Renal cortex interstitium (tissue), 11 donors: Measurements from ENCODE around the gene GADD45B. TPM values are rescaled to one million over a fixed set of nuclear protein-coding genes. Genes with fewer than 3 reads are reported as not detected.

Experiments
- DNase-seq, 11 donors: peaks; one replicate each; pipeline ENCODE4 v3.0.0-alpha.2; 2013; ENCODE audit warnings: low read depth in 9 of 11, low spot score in 4 of 11; ENCODE audit errors: extremely low read depth in 1 of 11
- polyA plus RNA-seq, 3 donors: library from polyadenylated mRNA; unstranded; fragments of 120-200 nt; gene quantifications; one replicate each; pipeline ENCODE4 v1.2.1, GENCODE V29; 2013; ENCODE audit not compliant: insufficient read length in 3 of 3

Gene GADD45B
- polyA plus RNA-seq, 3 donors = 11.2 to 16.2 (median 11.3) TPM

- DNase-seq = no peak
These were observed 49.2 kb downstream of the GADD45B start for GRCh38 chr19:2524840-2525723.

GRCh38 chr19:2527171-2527570, 51.2 kb downstream of the GADD45B start:
- no peak for DNase-seq

- DNase-seq = no peak
These were observed 51.8 kb downstream of the GADD45B start for GRCh38 chr19:2527686-2528085.

Other genes with a start within 250 kb of the GADD45B start
- 10 to 100 TPM; 54.6 to 81.6 (median 79.2) TPM for gene PLEKHJ1, start 239.8 kb upstream of the GADD45B start, polyA plus RNA-seq
- gene SF3A2, start 239.3 kb upstream of the GADD45B start, polyA plus RNA-seq = 10 to 100 TPM; 63.2 to 93.5 (median 83.5) TPM
- 1 to 10 TPM in 2 of 3 donors, under 1 TPM in 1; 0.28 to 4.1 (median 2.8) TPM for gene AMH, start 226.8 kb upstream of the GADD45B start, polyA plus RNA-seq
- gene JSRP1, start 219.7 kb upstream of the GADD45B start, polyA plus RNA-seq = 1 to 10 TPM in 1 of 3 donors, under 1 TPM in 2; 0.56 to 1.3 (median 0.59) TPM
- under 1 TPM; 0.09 to 0.17 (median 0.12) TPM for gene PEAK3, start 194.0 kb upstream of the GADD45B start, polyA plus RNA-seq
- under 1 TPM in 1 of 3 donors, not detected in 2; 0.11 TPM for gene LINGO3, start 168.0 kb upstream of the GADD45B start, polyA plus RNA-seq
- 100 to 1,000 TPM in 1 of 3 donors, 10 to 100 TPM in 2; 71.4 to 119 (median 87.8) TPM for gene LSM7, start 147.5 kb upstream of the GADD45B start, polyA plus RNA-seq
- gene SPPL2B, start 147.4 kb upstream of the GADD45B start, polyA plus RNA-seq = 100 to 1,000 TPM in 1 of 3 donors, 10 to 100 TPM in 2; 52.5 to 129 (median 80.4) TPM
- gene TMPRSS9, start 115.9 kb upstream of the GADD45B start, polyA plus RNA-seq = under 1 TPM; 0.30 to 0.64 (median 0.45) TPM
- 100 to 1,000 TPM in 1 of 3 donors, 10 to 100 TPM in 2; 56.2 to 107 (median 92.3) TPM for gene TIMM13, start 48.5 kb upstream of the GADD45B start, polyA plus RNA-seq
- gene LMNB2, start 19.2 kb upstream of the GADD45B start, polyA plus RNA-seq = 10 to 100 TPM; 56.1 to 93.3 (median 60.4) TPM
- gene GNG7, start 226.6 kb downstream of the GADD45B start, polyA plus RNA-seq = 1 to 10 TPM; 5.1 to 7.2 (median 5.9) TPM
- 1 to 10 TPM; 2.9 to 3.6 (median 3.5) TPM for gene DIRAS1, start 245.2 kb downstream of the GADD45B start, polyA plus RNA-seq